ENCODE data around the gene ALK. TPM values are rescaled to one million over a fixed set of nuclear protein-coding genes. Genes with fewer than 3 reads are reported as not detected.

The ALK gene
- total and polyA plus RNA-seq, 2 experiments from 2014 or later, result 0.35 TPM; not detected in 1

- no peak for TF ChIP-seq ZNF462 (CRISPR knock-in tag; IDR thresholded peaks at IDR 0.05)
- TF ChIP-seq ZNF114 (CRISPR knock-in tag; IDR thresholded peaks at IDR 0.05), result no peak
- TF ChIP-seq STAT1 (IDR thresholded peaks at IDR 0.05; ENCODE audit: unreplicated experiment), result no peak
Measured at GRCh38 chr2:29526587-29527586, 394.5 kb downstream of the ALK start (continued).

- no peaks in the 10 kb centered on the region for H3K36me3 Mint-ChIP-seq (ENCODE audit: low read depth)
- H3K36me3 ChIP-seq (ENCODE audit: insufficient read depth), result no peaks in the 10 kb centered on the region
- no peak overlapping the region for H2AFZ ChIP-seq
- peaks cover 11% of the 10 kb centered on the region for H3K4me1 ChIP-seq (ENCODE audit: insufficient read depth)
- H3K27ac Mint-ChIP-seq, result no peak overlapping the region
- peaks cover 20% of the 10 kb centered on the region for H3K9me2 ChIP-seq (ENCODE audit: insufficient read depth)
- no peak overlapping the region for H3K4me3 ChIP-seq
- no peaks in the 10 kb centered on the region for H3K9me3 Mint-ChIP-seq
- peaks cover 10% of the 10 kb centered on the region for H3K4me1 Mint-ChIP-seq
- no peak for ATAC-seq
- no peaks in the 10 kb centered on the region for H3K27me3 ChIP-seq (ENCODE audit: insufficient read depth)
- H3K4me2 ChIP-seq, result no peak overlapping the region
- peaks cover 4% of the 10 kb centered on the region for H3K27me3 Mint-ChIP-seq (ENCODE audit: insufficient read depth, low read depth, poor library complexity)
- no peak overlapping the region for H3K27ac ChIP-seq (ENCODE audit: low read depth)
- H3K79me2 ChIP-seq (replicated peaks; ENCODE audit: insufficient read depth), result no peaks in the 10 kb centered on the region
- no peaks in the 10 kb centered on the region for H3F3A ChIP-seq (replicated peaks; ENCODE audit: low read depth)
- DNase-seq (ENCODE audit: low spot score), result no peak
- H3K4me3 Mint-ChIP-seq, result no peak overlapping the region
- H4K20me1 ChIP-seq (replicated peaks; ENCODE audit: insufficient read depth), result no peaks in the 10 kb centered on the region
- no peak for TF ChIP-seq EZH2 (IDR thresholded peaks at IDR 0.05; ENCODE audit: low read depth, unreplicated experiment)
- TF ChIP-seq EZH2phosphoT487 (IDR thresholded peaks at IDR 0.05; ENCODE audit: unreplicated experiment), result no peak
- no peak for TF ChIP-seq ZNF331 (CRISPR knock-in tag; IDR thresholded peaks at IDR 0.05; ENCODE audit: low read depth)
- TF ChIP-seq CTCF (conservative IDR thresholded peaks at IDR 0.05; ENCODE audit: low read depth in 2 of 2), result no peak
- TF ChIP-seq STAT1 (IDR thresholded peaks at IDR 0.05; ENCODE audit: unreplicated experiment), result no peak
- no peak for TF ChIP-seq ZNF114 (CRISPR knock-in tag; IDR thresholded peaks at IDR 0.05)
- no peak for TF ChIP-seq NANOG (IDR thresholded peaks at IDR 0.05; ENCODE audit: borderline replicate concordance)
- no peak for TF ChIP-seq ETS1 (IDR thresholded peaks at IDR 0.05)
Measured at GRCh38 chr2:29525921-29526320, 395.5 kb downstream of the ALK start.
